Liver (tissue), 9 donors: ENCODE results near the gene OR2T33. TPM values are rescaled to one million over a fixed set of nuclear protein-coding genes. Genes with fewer than 3 reads are reported as not detected.

ENCODE experiments used
- DNase-seq: peaks from one replicate; pipeline ENCODE4 v3.0.0-alpha.2; 2017; ENCODE audit warnings: low spot score
- H3K27ac ChIP-seq, 2 donors: one replicate each; pipeline ENCODE4 v1.7.0; 2013; ENCODE audit warnings: inconsistent platforms in 2 of 2, low read length in 2 of 2, control low read depth in 1 of 2, low read depth in 1 of 2, mild to moderate bottlenecking in 1 of 2
- H3K27me3 ChIP-seq, 4 donors: one replicate each; pipeline versions ENCODE4 v1.6.1 to v1.7.0; 2013; ENCODE audit warnings: low read length in 3 of 4, inconsistent platforms in 1 of 4, mild to moderate bottlenecking in 1 of 4, moderate library complexity in 1 of 4; ENCODE audit not compliant: control insufficient read depth in 4 of 4, insufficient read depth in 4 of 4
- H3K36me3 ChIP-seq, 4 donors: one replicate each; pipeline versions ENCODE4 v1.6.1 to v1.7.0; 2013; ENCODE audit warnings: low read length in 3 of 4, mild to moderate bottlenecking in 3 of 4, low read depth in 1 of 4, moderate library complexity in 1 of 4; ENCODE audit not compliant: control insufficient read depth in 4 of 4, insufficient read depth in 3 of 4
- H3K4me1 ChIP-seq, 4 donors: one replicate each; pipeline versions ENCODE4 v1.6.1 to v1.7.0; 2013; ENCODE audit warnings: low read length in 3 of 4, mild to moderate bottlenecking in 3 of 4, moderate library complexity in 1 of 4; ENCODE audit not compliant: control insufficient read depth in 4 of 4, insufficient read depth in 4 of 4
- H3K4me3 ChIP-seq, 3 donors: one replicate each; pipeline versions ENCODE4 v1.6.1 to v1.7.0; 2013; ENCODE audit warnings: low read length in 3 of 3, control low read depth in 1 of 3, low read depth in 1 of 3, mild to moderate bottlenecking in 1 of 3
- H3K9ac ChIP-seq, 2 donors: one replicate each; pipeline ENCODE4 v1.7.0; 2013; ENCODE audit warnings: low read length in 2 of 2, mild to moderate bottlenecking in 2 of 2, moderate library complexity in 2 of 2, control low read depth in 1 of 2, low read depth in 1 of 2
- H3K9me3 ChIP-seq, 4 donors: one replicate each; pipeline versions ENCODE4 v1.6.1 to v1.7.0; 2013; ENCODE audit warnings: low read length in 3 of 4; ENCODE audit not compliant: control insufficient read depth in 4 of 4
- EGR1 ChIP-seq, 2 donors: IDR thresholded peaks; 2 replicates each; pipeline ENCODE4 v1.6.1; 2016 to 2018; ENCODE audit warnings: antibody characterized with exemption in 2 of 2, low read depth in 2 of 2
- FOXA1 ChIP-seq: IDR thresholded peaks from 2 replicates; pipeline ENCODE4 v1.6.1; 2016; ENCODE audit warnings: antibody characterized with exemption
- FOXA2 ChIP-seq: IDR thresholded peaks from 2 replicates; pipeline ENCODE4 v1.6.1; 2016; ENCODE audit warnings: antibody characterized with exemption
- GABPA ChIP-seq, 2 donors: IDR thresholded peaks in 1 of 2; conservative IDR thresholded peaks in 1 of 2; 2 replicates each; pipeline ENCODE4 v1.6.1; 2016; ENCODE audit warnings: antibody characterized with exemption in 2 of 2, mild to moderate bottlenecking in 1 of 2, moderate library complexity in 1 of 2
- HNF4A ChIP-seq, 2 donors: conservative IDR thresholded peaks; 2 replicates each; pipeline ENCODE4 v1.6.1; 2016; ENCODE audit warnings: antibody characterized with exemption in 2 of 2, mild to moderate bottlenecking in 2 of 2
- HNF4G ChIP-seq: IDR thresholded peaks from 2 replicates; pipeline ENCODE4 v1.6.1; 2016; ENCODE audit warnings: antibody characterized with exemption
- JUND ChIP-seq, 2 donors: IDR thresholded peaks; 2 replicates each; pipeline ENCODE4 v1.6.1; 2016; ENCODE audit warnings: antibody characterized with exemption in 2 of 2
- NR2F2 ChIP-seq: IDR thresholded peaks from 2 replicates; pipeline ENCODE4 v1.6.1; 2016; ENCODE audit warnings: antibody characterized with exemption
- RAD21 ChIP-seq, 2 donors: IDR thresholded peaks; 2 replicates each; pipeline ENCODE4 v1.6.1; 2016; ENCODE audit warnings: antibody characterized with exemption in 2 of 2, mild to moderate bottlenecking in 2 of 2
- RXRA ChIP-seq, 2 donors: IDR thresholded peaks; 2 replicates each; pipeline ENCODE4 v1.6.1; 2017 to 2018; ENCODE audit warnings: antibody characterized with exemption in 2 of 2, mild to moderate bottlenecking in 1 of 2
- SP1 ChIP-seq: IDR thresholded peaks from 2 replicates; pipeline ENCODE4 v1.6.1; 2018; ENCODE audit warnings: antibody characterized with exemption, mild to moderate bottlenecking
- TAF1 ChIP-seq: conservative IDR thresholded peaks from 2 replicates; pipeline ENCODE4 v1.6.1; 2016; ENCODE audit warnings: antibody characterized with exemption, mild to moderate bottlenecking
- YY1 ChIP-seq: IDR thresholded peaks from 2 replicates; pipeline ENCODE4 v1.6.1; 2016; ENCODE audit warnings: antibody characterized with exemption, mild to moderate bottlenecking
- WGBS: extraction: QIAGEN DNeasy Blood & Tissue Kit; methylation state at CpG from one replicate; pipeline ENCODE4 v1.1.7; 2013; 5-methylcytosine and 5-hydroxymethylcytosine counted together
- polyA plus RNA-seq, 2 donors: library from polyadenylated mRNA; stranded (reverse) in 1 of 2; unstranded in 1 of 2; fragments of 200-250 nt in 1 of 2; fragments of >200 nt in 1 of 2; fragmentation: Nextera tagmentation in 1 of 2; extraction: Ambion mirVana in 1 of 2; gene quantifications; one replicate each; pipeline versions ENCODE4 v1.2.1 to v1.2.3, GENCODE V29; 2013 to 2015
- total RNA-seq, 2 donors: library from RNA; depleted of rRNA; stranded (reverse); fragments of >200 nt; gene quantifications; one replicate each; pipeline ENCODE4 v1.2.3, GENCODE V29; 2014
- TF ChIP-seq, protein P1 (sequence below): IDR thresholded peaks from 2 replicates; pipeline ENCODE4 v1.6.1; 2016; ENCODE audit warnings: antibody characterized with exemption
- TF ChIP-seq, protein P2 (sequence below): IDR thresholded peaks from 2 replicates; pipeline ENCODE4 v1.6.1; 2016; ENCODE audit warnings: antibody characterized with exemption, mild to moderate bottlenecking
- TF ChIP-seq, protein P3 (sequence below): fragments of 150-350 bp; IDR thresholded peaks from 2 replicates; pipeline ENCODE4 v1.5.1; 2017; ENCODE audit warnings: improper control_type of control experiment, low read depth, low read length; ENCODE audit not compliant: missing input control
- TF ChIP-seq, protein P4 (sequence below): IDR thresholded peaks from 2 replicates; pipeline ENCODE4 v1.6.1; 2016; ENCODE audit warnings: antibody characterized with exemption
- TF ChIP-seq, protein P5 (sequence below): IDR thresholded peaks from 2 replicates; pipeline ENCODE4 v1.6.1; 2016; ENCODE audit warnings: antibody characterized with exemption
- donor health status: healthy.
- donor health status: healthy.
- donor health status: healthy.
- donor health status: healthy.
- donor health status: healthy.

OR2T33 gene
- total and polyA plus RNA-seq, 4 donors, result 0.37 TPM; not detected in 3

DNA sequence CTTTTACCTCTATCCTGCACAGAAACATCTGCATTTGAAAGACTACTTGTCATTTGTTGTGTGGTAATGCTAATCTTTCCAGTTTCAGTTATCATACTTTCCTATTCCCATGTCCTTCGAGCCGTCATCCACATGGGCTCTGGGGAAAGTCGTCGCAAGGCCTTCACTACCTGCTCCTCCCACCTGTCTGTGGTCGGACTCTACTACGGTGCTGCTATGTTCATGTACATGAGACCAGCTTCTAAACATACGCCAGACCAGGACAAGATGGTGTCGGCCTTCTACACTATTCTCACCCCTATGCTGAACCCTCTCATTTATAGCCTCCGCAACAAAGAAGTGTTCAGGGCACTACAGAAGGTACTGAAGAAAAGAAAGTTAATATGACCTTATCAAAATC is 38.3 kb downstream of the OR2T33 start:
- Histone ChIP-seq H3K27me3 (peaks cover 0 to 2% (median 0%) of the 10 kb centered on the region in 4 donors), H3K9me3 (no peaks in the 10 kb centered on the region), H3K9ac (no peak overlapping the region), H3K27ac (no peak overlapping the region), H3K36me3 (no peaks in the 10 kb centered on the region), H3K4me1 (no peaks in the 10 kb centered on the region), H3K4me3 (no peak overlapping the region)
- no peak for DNase-seq
- 84% methylated on average over 9 of the region's 9 CpGs for WGBS
- TF ChIP-seq HNF4A (conservative IDR thresholded peaks at IDR 0.05), result no peak
- TF ChIP-seq, protein P1, sequence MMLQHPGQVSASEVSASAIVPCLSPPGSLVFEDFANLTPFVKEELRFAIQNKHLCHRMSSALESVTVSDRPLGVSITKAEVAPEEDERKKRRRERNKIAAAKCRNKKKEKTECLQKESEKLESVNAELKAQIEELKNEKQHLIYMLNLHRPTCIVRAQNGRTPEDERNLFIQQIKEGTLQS, result no peak
- no peak for TF ChIP-seq JUND (IDR thresholded peaks at IDR 0.05)
- TF ChIP-seq, protein P2, sequence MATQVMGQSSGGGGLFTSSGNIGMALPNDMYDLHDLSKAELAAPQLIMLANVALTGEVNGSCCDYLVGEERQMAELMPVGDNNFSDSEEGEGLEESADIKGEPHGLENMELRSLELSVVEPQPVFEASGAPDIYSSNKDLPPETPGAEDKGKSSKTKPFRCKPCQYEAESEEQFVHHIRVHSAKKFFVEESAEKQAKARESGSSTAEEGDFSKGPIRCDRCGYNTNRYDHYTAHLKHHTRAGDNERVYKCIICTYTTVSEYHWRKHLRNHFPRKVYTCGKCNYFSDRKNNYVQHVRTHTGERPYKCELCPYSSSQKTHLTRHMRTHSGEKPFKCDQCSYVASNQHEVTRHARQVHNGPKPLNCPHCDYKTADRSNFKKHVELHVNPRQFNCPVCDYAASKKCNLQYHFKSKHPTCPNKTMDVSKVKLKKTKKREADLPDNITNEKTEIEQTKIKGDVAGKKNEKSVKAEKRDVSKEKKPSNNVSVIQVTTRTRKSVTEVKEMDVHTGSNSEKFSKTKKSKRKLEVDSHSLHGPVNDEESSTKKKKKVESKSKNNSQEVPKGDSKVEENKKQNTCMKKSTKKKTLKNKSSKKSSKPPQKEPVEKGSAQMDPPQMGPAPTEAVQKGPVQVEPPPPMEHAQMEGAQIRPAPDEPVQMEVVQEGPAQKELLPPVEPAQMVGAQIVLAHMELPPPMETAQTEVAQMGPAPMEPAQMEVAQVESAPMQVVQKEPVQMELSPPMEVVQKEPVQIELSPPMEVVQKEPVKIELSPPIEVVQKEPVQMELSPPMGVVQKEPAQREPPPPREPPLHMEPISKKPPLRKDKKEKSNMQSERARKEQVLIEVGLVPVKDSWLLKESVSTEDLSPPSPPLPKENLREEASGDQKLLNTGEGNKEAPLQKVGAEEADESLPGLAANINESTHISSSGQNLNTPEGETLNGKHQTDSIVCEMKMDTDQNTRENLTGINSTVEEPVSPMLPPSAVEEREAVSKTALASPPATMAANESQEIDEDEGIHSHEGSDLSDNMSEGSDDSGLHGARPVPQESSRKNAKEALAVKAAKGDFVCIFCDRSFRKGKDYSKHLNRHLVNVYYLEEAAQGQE, result no peak
- TF ChIP-seq GABPA (IDR thresholded peaks at IDR 0.05 in 1 of 2, conservative IDR thresholded peaks at IDR 0.05 in 1 of 2), result no peak
- TF ChIP-seq, protein P3, sequence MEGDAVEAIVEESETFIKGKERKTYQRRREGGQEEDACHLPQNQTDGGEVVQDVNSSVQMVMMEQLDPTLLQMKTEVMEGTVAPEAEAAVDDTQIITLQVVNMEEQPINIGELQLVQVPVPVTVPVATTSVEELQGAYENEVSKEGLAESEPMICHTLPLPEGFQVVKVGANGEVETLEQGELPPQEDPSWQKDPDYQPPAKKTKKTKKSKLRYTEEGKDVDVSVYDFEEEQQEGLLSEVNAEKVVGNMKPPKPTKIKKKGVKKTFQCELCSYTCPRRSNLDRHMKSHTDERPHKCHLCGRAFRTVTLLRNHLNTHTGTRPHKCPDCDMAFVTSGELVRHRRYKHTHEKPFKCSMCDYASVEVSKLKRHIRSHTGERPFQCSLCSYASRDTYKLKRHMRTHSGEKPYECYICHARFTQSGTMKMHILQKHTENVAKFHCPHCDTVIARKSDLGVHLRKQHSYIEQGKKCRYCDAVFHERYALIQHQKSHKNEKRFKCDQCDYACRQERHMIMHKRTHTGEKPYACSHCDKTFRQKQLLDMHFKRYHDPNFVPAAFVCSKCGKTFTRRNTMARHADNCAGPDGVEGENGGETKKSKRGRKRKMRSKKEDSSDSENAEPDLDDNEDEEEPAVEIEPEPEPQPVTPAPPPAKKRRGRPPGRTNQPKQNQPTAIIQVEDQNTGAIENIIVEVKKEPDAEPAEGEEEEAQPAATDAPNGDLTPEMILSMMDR, result no peak
- no peak for TF ChIP-seq NR2F2
- no peak for TF ChIP-seq SP1
- TF ChIP-seq YY1, result no peak
- TF ChIP-seq, protein P4, sequence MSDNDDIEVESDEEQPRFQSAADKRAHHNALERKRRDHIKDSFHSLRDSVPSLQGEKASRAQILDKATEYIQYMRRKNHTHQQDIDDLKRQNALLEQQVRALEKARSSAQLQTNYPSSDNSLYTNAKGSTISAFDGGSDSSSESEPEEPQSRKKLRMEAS, result no peak
- TF ChIP-seq EGR1 (IDR thresholded peaks at IDR 0.05; ENCODE audit: low read depth in 2 of 2), result no peak
- no peak for TF ChIP-seq RAD21 (IDR thresholded peaks at IDR 0.05)
- TF ChIP-seq HNF4G, result no peak
- no peak for TF ChIP-seq TAF1
- TF ChIP-seq RXRA (IDR thresholded peaks at IDR 0.05), result no peak
- TF ChIP-seq FOXA2, result no peak
- TF ChIP-seq, protein P5, sequence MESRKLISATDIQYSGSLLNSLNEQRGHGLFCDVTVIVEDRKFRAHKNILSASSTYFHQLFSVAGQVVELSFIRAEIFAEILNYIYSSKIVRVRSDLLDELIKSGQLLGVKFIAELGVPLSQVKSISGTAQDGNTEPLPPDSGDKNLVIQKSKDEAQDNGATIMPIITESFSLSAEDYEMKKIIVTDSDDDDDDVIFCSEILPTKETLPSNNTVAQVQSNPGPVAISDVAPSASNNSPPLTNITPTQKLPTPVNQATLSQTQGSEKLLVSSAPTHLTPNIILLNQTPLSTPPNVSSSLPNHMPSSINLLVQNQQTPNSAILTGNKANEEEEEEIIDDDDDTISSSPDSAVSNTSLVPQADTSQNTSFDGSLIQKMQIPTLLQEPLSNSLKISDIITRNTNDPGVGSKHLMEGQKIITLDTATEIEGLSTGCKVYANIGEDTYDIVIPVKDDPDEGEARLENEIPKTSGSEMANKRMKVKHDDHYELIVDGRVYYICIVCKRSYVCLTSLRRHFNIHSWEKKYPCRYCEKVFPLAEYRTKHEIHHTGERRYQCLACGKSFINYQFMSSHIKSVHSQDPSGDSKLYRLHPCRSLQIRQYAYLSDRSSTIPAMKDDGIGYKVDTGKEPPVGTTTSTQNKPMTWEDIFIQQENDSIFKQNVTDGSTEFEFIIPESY, result no peak
- no peak for TF ChIP-seq FOXA1
